Esophagus squamous epithelium (tissue), 5 donors: ENCODE measurements around the gene RGL1. TPM values are rescaled to one million over a fixed set of nuclear protein-coding genes. Genes with fewer than 3 reads are reported as not detected.

Source experiments
- DNase-seq: peaks from one replicate; lab custom pipeline; 2025; lab: John Stamatoyannopoulos, UW
- H3K27ac ChIP-seq, 4 donors: fragments of 200-600 bp; sonication (generic); one replicate each; pipeline ENCODE4 v1.5.1; 2016 to 2019; ENCODE audit warnings: mild to moderate bottlenecking in 1 of 4
- H3K27me3 ChIP-seq, 4 donors: fragments of 200-600 bp; sonication (generic); 1 replicate in 3 of 4; 2 replicates in 1 of 4; pipeline versions ENCODE4 v1.5.1 to v1.6.0; 2017 to 2021; ENCODE audit warnings: antibody characterized with exemption in 1 of 4
- H3K36me3 ChIP-seq, 3 donors: fragments of 200-600 bp; sonication (generic); one replicate each; pipeline ENCODE4 v1.5.1; 2016 to 2019
- H3K4me1 ChIP-seq, 3 donors: fragments of 200-600 bp; sonication (generic); one replicate each; pipeline ENCODE4 v1.5.1; 2017 to 2019
- H3K4me3 ChIP-seq, 4 donors: fragments of 200-600 bp; sonication (generic); 1 replicate in 3 of 4; 2 replicates in 1 of 4; pipeline ENCODE4 v1.5.1; 2016 to 2019; ENCODE audit warnings: mild to moderate bottlenecking in 2 of 4, moderate library complexity in 1 of 4
- H3K9me3 ChIP-seq, 3 donors: fragments of 200-600 bp; sonication (generic); one replicate each; pipeline ENCODE4 v1.5.1; 2016 to 2019
- CTCF ChIP-seq, 6 experiments: fragments of 450-650 bp in 4 of 6; fragments of 200-600 bp in 2 of 6; sonication (generic) in 2 of 6; IDR thresholded peaks; one replicate each; pipeline ENCODE4 v1.5.1; 2016 to 2019; ENCODE audit warnings: antibody characterized with exemption in 6 of 6, mild to moderate bottlenecking in 4 of 6, moderate library complexity in 4 of 6
- POLR2A ChIP-seq, 4 donors: fragments of 450-650 bp; IDR thresholded peaks; one replicate each; pipeline ENCODE4 v1.6.1; 2017; ENCODE audit warnings: antibody characterized with exemption in 4 of 4, mild to moderate bottlenecking in 4 of 4, moderate library complexity in 3 of 4
- WGBS, 2 donors: methylation state at CpG; one replicate each; pipeline ENCODE4 v1.1.5; 2018; 5-methylcytosine and 5-hydroxymethylcytosine counted together
- intact Hi-C: fragments of 100-400 bp; cut with DNase I; formaldehyde crosslinking; loops from one replicate; pipeline ENCODE4 v1.15.0; 2022
- total RNA-seq, 4 donors: library from RNA; depleted of rRNA; stranded (reverse); fragments of >200 nt; gene quantifications; one replicate each; pipeline ENCODE4 v1.1.0, GENCODE V29; 2016
- donor health status: DM: yes; HTN: yes; CAD: no.

RGL1 gene
- total RNA-seq, 4 donors from 2014 or later = 2.3 to 16.0 (median 5.7) TPM

- WGBS, 2 donors = 71 to 83% methylated on average over 1 to 6 of the region's 7 CpGs
- peaks cover 7 to 13% (median 8%) of the 10 kb centered on the region in 3 donors for H3K4me1 ChIP-seq
- no peaks in the 10 kb centered on the region for H3K9me3 ChIP-seq
- H3K36me3 ChIP-seq = no peaks in the 10 kb centered on the region
- no peaks in the 10 kb centered on the region for H3K27me3 ChIP-seq
- no peak overlapping the region for H3K27ac ChIP-seq
- TF ChIP-seq POLR2A (IDR thresholded peaks at IDR 0.05) = no peak
- TF ChIP-seq CTCF (IDR thresholded peaks at IDR 0.05) = no peak
- H3K4me3 ChIP-seq = no peak overlapping the region
- intact Hi-C loops = no loop called here
- DNase-seq = no peak
Measured at GRCh38 chr1:183936791-183937190, 131.9 kb downstream of the RGL1 start.

- H3K36me3 ChIP-seq = no peaks in the 10 kb centered on the region
- 79 to 84% methylated on average over 11 of the region's 11 CpGs for WGBS, 2 donors
- H3K9me3 ChIP-seq = no peaks in the 10 kb centered on the region
- no peak overlapping the region for H3K4me3 ChIP-seq
- peaks cover under 1 to 5% (median 2%) of the 10 kb centered on the region in 3 donors for H3K4me1 ChIP-seq
- no peak for DNase-seq
- H3K27me3 ChIP-seq = no peaks in the 10 kb centered on the region
- intact Hi-C loops = no loop called here
- TF ChIP-seq CTCF (IDR thresholded peaks at IDR 0.05) (no peak), POLR2A (IDR thresholded peaks at IDR 0.05) (no peak)
- no peak overlapping the region for H3K27ac ChIP-seq
Measured at GRCh38 chr1:183937611-183938010, 132.7 kb downstream of the RGL1 start.

- no peak for DNase-seq
- no peaks in the 10 kb centered on the region for H3K4me1 ChIP-seq
- no peaks in the 10 kb centered on the region for H3K27me3 ChIP-seq
- H3K27ac ChIP-seq = no peak overlapping the region
- intact Hi-C loops = no loop called here
- no peak overlapping the region for H3K4me3 ChIP-seq
- 62 to 80% methylated on average over 5 of the region's 5 CpGs for WGBS, 2 donors
- no peaks in the 10 kb centered on the region for H3K9me3 ChIP-seq
- TF ChIP-seq CTCF (IDR thresholded peaks at IDR 0.05) = no peak
- no peak for TF ChIP-seq POLR2A (IDR thresholded peaks at IDR 0.05)
- no peaks in the 10 kb centered on the region for H3K36me3 ChIP-seq
Measured at GRCh38 chr1:183941001-183941400, 136.1 kb downstream of the RGL1 start.

GRCh38 chr1:183942933-183943693 lies 138.2 kb downstream of the RGL1 start:
- intact Hi-C loops = no loop called here
- Histone ChIP-seq H3K4me1 (no peaks in the 10 kb centered on the region), H3K36me3 (no peaks in the 10 kb centered on the region), H3K4me3 (no peak overlapping the region), H3K27ac (no peak overlapping the region), H3K9me3 (no peaks in the 10 kb centered on the region), H3K27me3 (no peaks in the 10 kb centered on the region)
- TF ChIP-seq POLR2A (IDR thresholded peaks at IDR 0.05) (no peak), CTCF (IDR thresholded peaks at IDR 0.05) (no peak)
- 45 to 80% methylated on average over 3 to 5 of the region's 5 CpGs for WGBS, 2 donors
- DNase-seq = no peak

GRCh38 chr1:183945428-183946319 lies 140.8 kb downstream of the RGL1 start:
- Histone ChIP-seq H3K4me3 (no peak overlapping the region), H3K9me3 (no peaks in the 10 kb centered on the region), H3K27ac (no peak overlapping the region), H3K4me1 (no peaks in the 10 kb centered on the region), H3K27me3 (no peaks in the 10 kb centered on the region), H3K36me3 (no peaks in the 10 kb centered on the region)
- no peak for DNase-seq
- 42% methylated on average over 3 of the region's 4 CpGs; no CpG with 5 or more reads in 1 of the 2 donors for WGBS, 2 donors
- TF ChIP-seq CTCF (IDR thresholded peaks at IDR 0.05) = no peak
- TF ChIP-seq POLR2A (IDR thresholded peaks at IDR 0.05) = no peak
- intact Hi-C loops = no loop called here
